Smooth muscle cell of the umbilical artery (primary cell): ENCODE data around the gene BTK. TPM values are rescaled to one million over a fixed set of nuclear protein-coding genes. Genes with fewer than 3 reads are reported as not detected.

Source experiments
- total RNA-seq: library from RNA; depleted of rRNA; stranded (reverse); fragments of >200 nt; gene quantifications from 2 replicates; pipeline ENCODE4 v1.2.3, GENCODE V29; 2014

BTK gene
- not detected in 2 replicates for total RNA-seq

GRCh38 chrX:101385795-101386541 lies at the start of gene BTK:
BTK (minus strand) TSS chrX:101386191; CDS start chrX:101375284, 10,907 bp downstream.

GRCh38 chrX:101407748-101408531 lies 21.9 kb upstream of the BTK start, which contains the start of the genes GLA and HNRNPH2:
GLA (minus strand) TSS chrX:101407925; CDS start chrX:101407903, 22 bp downstream.
HNRNPH2 (plus strand) TSS chrX:101408222; CDS start chrX:101411989, 3,767 bp downstream.

GRCh38 chrX:101390664-101391525 lies 4.9 kb upstream of the BTK start, which contains the start of gene RPL36A:
RPL36A (plus strand) TSS chrX:101391011; CDS start chrX:101391044, 33 bp downstream.

GRCh38 chrX:101348452-101349192 lies 37.4 kb downstream of the BTK start, which contains the start of gene TIMM8A:
TIMM8A (minus strand) TSS chrX:101348742; CDS start chrX:101348664, 78 bp downstream.

Other genes starting within 250 kb of the BTK start
- gene DRP2, start 166.4 kb downstream of the BTK start, total RNA-seq: 2.4 and 2.6 TPM in 2 replicates
- gene TAF7L, start 94.9 kb downstream of the BTK start, total RNA-seq: 0.59 and 0.65 TPM in 2 replicates
- gene TIMM8A, start 37.4 kb downstream of the BTK start, total RNA-seq: 4.2 and 6.9 TPM in 2 replicates
- 617 and 649 TPM in 2 replicates for gene RPL36A, start 4.8 kb upstream of the BTK start, total RNA-seq
- 28.8 and 97.4 TPM in 2 replicates for gene GLA, start 21.7 kb upstream of the BTK start, total RNA-seq
- gene HNRNPH2, start 22.0 kb upstream of the BTK start, total RNA-seq: 64.2 and 69.8 TPM in 2 replicates
- 8.3 and 10.5 TPM in 2 replicates for gene ARMCX4, start 99.3 kb upstream of the BTK start, total RNA-seq
- 32.0 and 46.3 TPM in 2 replicates for gene ARMCX1, start 164.4 kb upstream of the BTK start, total RNA-seq
- 29.0 and 35.9 TPM in 2 replicates for gene ARMCX6, start 231.8 kb upstream of the BTK start, total RNA-seq
- gene ARMCX3, start 237.0 kb upstream of the BTK start, total RNA-seq: 111 and 147 TPM in 2 replicates